Sigmoid colon (tissue), 4 donors: ENCODE measurements around the gene DLGAP4.

Experiments
- CTCF ChIP-seq, 4 experiments: fragments of 450-650 bp in 3 of 4; fragments of 200-600 bp in 1 of 4; IDR thresholded peaks; one replicate each; pipeline ENCODE4 v1.5.1; 2016 to 2019; ENCODE audit warnings: antibody characterized with exemption in 4 of 4, mild to moderate bottlenecking in 3 of 4, moderate library complexity in 2 of 4
- POLR2A ChIP-seq, 2 donors: fragments of 450-650 bp; IDR thresholded peaks; one replicate each; pipeline ENCODE4 v1.6.1; 2016; ENCODE audit warnings: antibody characterized with exemption in 2 of 2, mild to moderate bottlenecking in 2 of 2, moderate library complexity in 2 of 2
- POLR2AphosphoS5 ChIP-seq, 4 donors: sonication (generic); formaldehyde crosslinking; IDR thresholded peaks; one replicate each; pipeline ENCODE4 v1.6.1; 2017; ENCODE audit warnings: antibody characterized with exemption in 4 of 4

DNA sequence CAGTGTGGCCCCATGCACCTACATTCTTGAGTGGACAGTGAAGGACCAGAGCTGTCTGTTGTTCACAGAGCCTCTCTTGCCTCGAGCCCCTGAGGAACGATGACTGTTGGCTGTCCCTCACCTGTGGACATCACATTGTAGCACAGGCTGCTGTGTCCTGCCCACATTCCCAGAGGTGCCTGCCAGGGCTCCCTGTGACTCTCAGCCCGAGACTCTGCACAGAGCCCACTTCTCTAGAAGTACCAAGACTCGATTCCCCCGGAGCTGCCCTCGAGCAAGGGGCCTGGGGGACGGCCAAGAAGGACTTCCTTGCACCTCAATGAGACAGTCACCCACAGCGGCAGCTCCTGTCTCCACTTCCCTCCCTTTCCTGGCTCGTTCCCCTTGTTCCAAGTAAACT lies 28.6 kb upstream of the DLGAP4 start:
- TF ChIP-seq CTCF (IDR thresholded peaks at IDR 0.05) (no peak), POLR2A (IDR thresholded peaks at IDR 0.05) (no peak), POLR2AphosphoS5 (IDR thresholded peaks at IDR 0.05) (no peak)
